Keratinocyte (primary cell): ENCODE data around the gene ABI1. TPM values are rescaled to one million over a fixed set of nuclear protein-coding genes. Genes with fewer than 3 reads are reported as not detected.

ENCODE experiments used
- DNase-seq: peaks from one replicate; pipeline ENCODE4 v3.0.0-alpha.2; 2011; ENCODE audit warnings: low read depth, missing footprints, low spot score
- FAIRE-seq: peaks from 2 replicates; lab custom pipeline; 2011; peaks lifted over from hg19 to GRCh38; lab: Jason Lieb, UNC
- H2AFZ ChIP-seq: 2 replicates; pipeline ENCODE4 v1.6.0; 2012; ENCODE audit warnings: low read length, control low read depth, inconsistent platforms; ENCODE audit not compliant: control insufficient read depth
- H3K27ac ChIP-seq: 2 replicates; pipeline ENCODE4 v1.5.1; 2011; ENCODE audit warnings: low read length; ENCODE audit not compliant: control insufficient read depth, insufficient read depth
- H3K27me3 ChIP-seq: 3 replicates; pipeline ENCODE4 v1.6.0; 2011; ENCODE audit warnings: low read length; ENCODE audit not compliant: control insufficient read depth, insufficient read depth; ENCODE audit errors: extremely low read depth
- H3K36me3 ChIP-seq, 2 experiments: 2 replicates in 1 of 2; 3 replicates in 1 of 2; pipeline ENCODE4 v1.5.1; 2011; ENCODE audit warnings: low read length in 2 of 2, mild to moderate bottlenecking in 1 of 2; ENCODE audit not compliant: control insufficient read depth in 2 of 2, insufficient read depth in 2 of 2; ENCODE audit errors: extremely low read depth in 1 of 2
- H3K4me1 ChIP-seq: 3 replicates; pipeline ENCODE4 v1.5.1; 2011; ENCODE audit warnings: low read length; ENCODE audit not compliant: control insufficient read depth, insufficient read depth; ENCODE audit errors: extremely low read depth
- H3K4me2 ChIP-seq: 3 replicates; pipeline ENCODE4 v1.6.0; 2011; ENCODE audit warnings: low read depth, low read length; ENCODE audit not compliant: control insufficient read depth, insufficient read depth; ENCODE audit errors: extremely low read depth
- H3K4me3 ChIP-seq, 3 experiments: fragments of 200-600 bp in 1 of 3; sonication (generic) in 1 of 3; 2 replicates in 2 of 3; 3 replicates in 1 of 3; pipeline ENCODE4 v1.5.1; 2011 to 2016; ENCODE audit warnings: low read length in 3 of 3, mild to moderate bottlenecking in 3 of 3, control low read depth in 2 of 3, inconsistent platforms in 1 of 3, low read depth in 1 of 3, mixed read lengths in 1 of 3, mixed run types in 1 of 3, moderate library complexity in 1 of 3; ENCODE audit not compliant: control insufficient read depth in 2 of 3, insufficient read depth in 2 of 3; ENCODE audit errors: extremely low read depth in 1 of 3
- H3K79me2 ChIP-seq: 2 replicates; pipeline ENCODE4 v1.6.0; 2012; ENCODE audit warnings: low read length; ENCODE audit not compliant: control insufficient read depth, insufficient read depth
- H3K9ac ChIP-seq: 3 replicates; pipeline ENCODE4 v1.6.0; 2011; ENCODE audit warnings: low read length; ENCODE audit not compliant: control insufficient read depth, insufficient read depth; ENCODE audit errors: extremely low read depth
- H3K9me1 ChIP-seq: 3 replicates; pipeline ENCODE4 v1.6.0; 2011; ENCODE audit warnings: low read length; ENCODE audit not compliant: control insufficient read depth, insufficient read depth; ENCODE audit errors: extremely low read depth
- H3K9me3 ChIP-seq: 2 replicates; pipeline ENCODE4 v1.5.1; 2012; ENCODE audit warnings: low read depth, low read length; ENCODE audit not compliant: control insufficient read depth
- H4K20me1 ChIP-seq: 3 replicates; pipeline ENCODE4 v1.6.0; 2011; ENCODE audit warnings: low read length; ENCODE audit not compliant: control insufficient read depth, insufficient read depth; ENCODE audit errors: extremely low read depth
- EZH2 ChIP-seq: IDR thresholded peaks from one replicate; pipeline ENCODE4 v1.6.1; 2012; ENCODE audit warnings: inconsistent platforms, mild to moderate bottlenecking, low read length, moderate library complexity
- dilution Hi-C: fragments of 300-500 bp; cut with MboI; formaldehyde crosslinking; loops from one replicate; pipeline ENCODE4 v1.7.0; 2020; ENCODE audit warnings: low sequenced_read_pairs; ENCODE audit not compliant: extremely low pct_ligation_motif_present
- polyA plus RNA-seq, 5 experiments: library from polyadenylated mRNA; depleted of rRNA in 3 of 5; stranded (reverse) in 3 of 5; stranded (forward) in 1 of 5; unstranded in 1 of 5; fragments of >200 nt; gene quantifications; 1 replicate in 1 of 5; 2 replicates in 3 of 5; 3 replicates in 1 of 5; pipeline versions ENCODE4 v1.2.1 to v1.2.3, GENCODE V29; 2011 to 2012; ENCODE audit warnings: missing spikeins in 2 of 5, low read depth in 1 of 5, low replicate concordance in 1 of 5
- TF ChIP-seq, protein P1 (sequence below), 3 experiments: IDR thresholded peaks in 1 of 3; conservative IDR thresholded peaks in 1 of 3; optimal IDR thresholded peaks in 1 of 3; 2 replicates in 2 of 3; 3 replicates in 1 of 3; pipeline versions ENCODE3 to v1.5.1; 2011; ENCODE audit warnings: low read length in 3 of 3, mild to moderate bottlenecking in 3 of 3, moderate library complexity in 2 of 3, control low read depth in 1 of 3, inconsistent platforms in 1 of 3; ENCODE audit not compliant: insufficient read depth in 2 of 3; ENCODE audit errors: extremely low read depth in 1 of 3

ABI1 gene
- polyA plus RNA-seq, 1 donor (not counting 4 experiments of a cell fraction or from before 2014, with no cell fraction given), result 78.9 TPM

DNA sequence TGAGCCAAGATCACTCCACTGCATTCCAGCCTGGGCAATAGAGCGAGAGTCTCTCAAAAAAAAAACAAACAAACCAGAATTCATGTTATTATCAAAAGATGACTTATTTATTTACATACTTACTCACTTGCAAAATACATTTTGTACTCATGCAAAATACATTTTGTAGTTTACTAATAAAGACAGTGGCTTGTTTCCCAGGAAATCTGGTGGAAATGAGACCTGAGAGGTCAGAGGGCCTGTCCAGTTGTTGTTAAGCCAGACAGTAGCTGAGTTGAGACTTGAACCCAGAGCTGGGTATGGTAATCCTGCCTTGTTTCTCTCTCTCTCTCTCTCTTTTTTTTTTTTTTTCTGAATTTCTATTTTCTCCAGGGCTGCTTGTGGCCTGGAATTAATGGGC, 133.8 kb downstream of the ABI1 start:
- H3K36me3 ChIP-seq, result peaks cover 20 to 28% of the 10 kb centered on the region in 2 experiments
- H3K27ac ChIP-seq, result no peak overlapping the region

DNA sequence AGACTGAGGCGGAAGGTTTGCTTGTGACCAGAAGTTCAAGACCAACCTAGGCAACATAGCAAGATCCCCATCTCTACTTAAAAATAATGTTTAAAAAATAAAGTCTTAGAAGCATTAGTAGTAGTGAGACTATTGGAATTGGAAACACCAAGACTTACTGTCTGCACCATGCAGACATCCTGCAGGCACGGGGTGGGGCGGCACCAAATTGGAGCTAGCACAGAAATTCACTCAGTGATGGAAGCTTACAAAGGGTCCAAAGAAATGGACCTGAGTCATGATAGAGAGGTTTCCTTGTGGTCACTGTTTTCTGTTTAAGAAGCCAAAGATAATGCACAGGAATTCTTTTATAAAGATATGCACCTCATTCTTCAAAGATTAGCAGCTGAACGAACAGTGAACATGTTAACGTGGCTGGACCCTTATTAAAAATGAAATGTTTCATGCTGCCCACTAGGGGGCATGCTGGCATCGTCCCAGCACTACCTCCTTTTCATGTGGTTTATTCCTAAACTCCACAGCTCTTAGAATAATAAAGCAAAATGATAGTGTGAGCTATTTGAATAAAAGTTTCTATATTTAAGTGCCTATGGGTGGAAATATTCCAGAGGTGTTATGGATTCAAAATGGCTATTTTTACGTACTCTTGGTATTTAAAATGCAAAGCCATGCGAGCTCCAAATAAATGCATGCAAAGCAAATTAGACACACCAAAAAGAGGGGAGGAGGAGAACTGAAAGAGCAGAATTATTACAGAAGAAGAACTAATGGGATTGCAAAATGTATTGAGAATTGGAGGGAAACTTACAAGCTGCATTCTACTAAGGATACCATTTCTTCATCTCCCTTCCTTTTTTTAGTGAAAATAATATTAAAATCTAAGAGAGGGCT, 134.7 kb downstream of the ABI1 start:
- H3K36me3 ChIP-seq, result peaks cover 20 to 33% of the 10 kb centered on the region in 2 experiments

More for the DNA sequence above, 133.8 kb downstream of the ABI1 start:
- no peak overlapping the region for H3K9ac ChIP-seq
- no peak overlapping the region for H2AFZ ChIP-seq
- dilution Hi-C loops, result no loop called here
- no peak for FAIRE-seq
- no peaks in the 10 kb centered on the region for H3K9me1 ChIP-seq
- H3K4me1 ChIP-seq, result no peaks in the 10 kb centered on the region
- H3K4me3 ChIP-seq, result no peak overlapping the region
- TF ChIP-seq EZH2, result no peak
- TF ChIP-seq, protein P1, sequence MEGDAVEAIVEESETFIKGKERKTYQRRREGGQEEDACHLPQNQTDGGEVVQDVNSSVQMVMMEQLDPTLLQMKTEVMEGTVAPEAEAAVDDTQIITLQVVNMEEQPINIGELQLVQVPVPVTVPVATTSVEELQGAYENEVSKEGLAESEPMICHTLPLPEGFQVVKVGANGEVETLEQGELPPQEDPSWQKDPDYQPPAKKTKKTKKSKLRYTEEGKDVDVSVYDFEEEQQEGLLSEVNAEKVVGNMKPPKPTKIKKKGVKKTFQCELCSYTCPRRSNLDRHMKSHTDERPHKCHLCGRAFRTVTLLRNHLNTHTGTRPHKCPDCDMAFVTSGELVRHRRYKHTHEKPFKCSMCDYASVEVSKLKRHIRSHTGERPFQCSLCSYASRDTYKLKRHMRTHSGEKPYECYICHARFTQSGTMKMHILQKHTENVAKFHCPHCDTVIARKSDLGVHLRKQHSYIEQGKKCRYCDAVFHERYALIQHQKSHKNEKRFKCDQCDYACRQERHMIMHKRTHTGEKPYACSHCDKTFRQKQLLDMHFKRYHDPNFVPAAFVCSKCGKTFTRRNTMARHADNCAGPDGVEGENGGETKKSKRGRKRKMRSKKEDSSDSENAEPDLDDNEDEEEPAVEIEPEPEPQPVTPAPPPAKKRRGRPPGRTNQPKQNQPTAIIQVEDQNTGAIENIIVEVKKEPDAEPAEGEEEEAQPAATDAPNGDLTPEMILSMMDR (optimal IDR thresholded peaks at IDR 0.05 in 1 of 3, IDR thresholded peaks at IDR 0.05 in 1 of 3, conservative IDR thresholded peaks at IDR 0.05 in 1 of 3; ENCODE audit: extremely low read depth in 1 of 3, insufficient read depth in 2 of 3, low read length in 3 of 3), result no peak
- no peaks in the 10 kb centered on the region for H3K9me3 ChIP-seq
- H3K27me3 ChIP-seq, result no peaks in the 10 kb centered on the region
- no peaks in the 10 kb centered on the region for H3K79me2 ChIP-seq
- no peak overlapping the region for H3K4me2 ChIP-seq
- no peaks in the 10 kb centered on the region for H4K20me1 ChIP-seq
- no peak for DNase-seq

More for the DNA sequence above, 134.7 kb downstream of the ABI1 start:
- no peak overlapping the region for H3K4me3 ChIP-seq
- no peaks in the 10 kb centered on the region for H3K27me3 ChIP-seq
- no peak overlapping the region for H3K9ac ChIP-seq
- H3K9me1 ChIP-seq, result no peaks in the 10 kb centered on the region
- DNase-seq (no peak), FAIRE-seq (peak; percentile 73)
- H4K20me1 ChIP-seq, result no peaks in the 10 kb centered on the region
- peaks cover 1% of the 10 kb centered on the region for H3K79me2 ChIP-seq
- H3K4me2 ChIP-seq, result no peak overlapping the region
- dilution Hi-C loops, result no loop called here
- no peak overlapping the region for H2AFZ ChIP-seq
- H3K9me3 ChIP-seq, result no peaks in the 10 kb centered on the region
- H3K4me1 ChIP-seq, result no peaks in the 10 kb centered on the region
- TF ChIP-seq, protein P1 (optimal IDR thresholded peaks at IDR 0.05 in 1 of 3, IDR thresholded peaks at IDR 0.05 in 1 of 3, conservative IDR thresholded peaks at IDR 0.05 in 1 of 3; ENCODE audit: extremely low read depth in 1 of 3, insufficient read depth in 2 of 3, low read length in 3 of 3), result peak; percentile 62 to 83 (median 68)
- TF ChIP-seq EZH2, result no peak
- no peak overlapping the region for H3K27ac ChIP-seq
